Skin epidermis (tissue), 12 donors: ENCODE results near the gene CNTNAP2.

Source experiments
- H3K27ac ChIP-seq, 21 experiments: fragments of 200-600 bp; sonication (generic) in 11 of 21; one replicate each; pipeline ENCODE4 v1.5.0; 2020; ENCODE audit warnings: mild to moderate bottlenecking in 3 of 21, inconsistent platforms in 2 of 21, moderate library complexity in 2 of 21
- H3K4me3 ChIP-seq, 7 experiments: fragments of 200-600 bp; sonication (generic) in 2 of 7; one replicate each; pipeline ENCODE4 v1.5.0; 2020; ENCODE audit warnings: inconsistent platforms in 2 of 7, mild to moderate bottlenecking in 2 of 7, moderate library complexity in 1 of 7

Gene CNTNAP2

GRCh38 chr7:147611431-147611830 is 1494.8 kb downstream of the CNTNAP2 start:
- H3K27ac ChIP-seq = no peak overlapping the region
- H3K4me3 ChIP-seq = no peak overlapping the region

GRCh38 chr7:147635288-147635687 is 1518.7 kb downstream of the CNTNAP2 start:
- H3K4me3 ChIP-seq = no peak overlapping the region
- no peak overlapping the region for H3K27ac ChIP-seq

GRCh38 chr7:147636553-147636952 is 1520.0 kb downstream of the CNTNAP2 start:
- Histone ChIP-seq H3K4me3 (no peak overlapping the region), H3K27ac (no peak overlapping the region)

- H3K4me3 ChIP-seq = no peak overlapping the region
- no peak overlapping the region for H3K27ac ChIP-seq
Measured at GRCh38 chr7:147638566-147638965, 1522.0 kb downstream of the CNTNAP2 start.

- no peak overlapping the region for H3K4me3 ChIP-seq
- H3K27ac ChIP-seq = no peak overlapping the region
Measured at GRCh38 chr7:147639037-147639436, 1522.4 kb downstream of the CNTNAP2 start.

- Histone ChIP-seq H3K27ac (no peak overlapping the region), H3K4me3 (no peak overlapping the region)
Measured at GRCh38 chr7:147639751-147640150, 1523.2 kb downstream of the CNTNAP2 start.

DNA sequence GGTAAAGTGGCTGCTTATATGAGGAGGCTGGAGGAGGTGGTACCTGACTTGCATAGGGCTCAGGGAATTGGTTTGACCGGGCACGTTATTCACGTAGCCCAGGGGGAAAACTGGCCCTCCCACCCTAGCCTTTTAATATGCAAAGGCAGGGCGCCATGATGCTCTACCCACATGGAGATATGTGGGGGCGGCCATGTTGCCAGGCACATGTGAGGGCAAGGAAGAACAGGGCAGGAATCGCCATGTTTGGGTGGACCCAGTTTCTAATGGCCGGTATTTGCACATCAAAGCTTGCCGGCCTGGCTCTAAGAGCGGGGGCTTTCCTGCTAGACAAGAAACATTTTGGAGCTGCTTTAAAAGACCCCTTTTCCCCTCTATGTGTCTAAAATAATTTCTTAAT is 1524.2 kb downstream of the CNTNAP2 start:
- H3K4me3 ChIP-seq = no peak overlapping the region
- H3K27ac ChIP-seq = no peak overlapping the region

GRCh38 chr7:147646568-147646967 is 1530.0 kb downstream of the CNTNAP2 start:
- Histone ChIP-seq H3K4me3 (no peak overlapping the region), H3K27ac (no peak overlapping the region)

DNA sequence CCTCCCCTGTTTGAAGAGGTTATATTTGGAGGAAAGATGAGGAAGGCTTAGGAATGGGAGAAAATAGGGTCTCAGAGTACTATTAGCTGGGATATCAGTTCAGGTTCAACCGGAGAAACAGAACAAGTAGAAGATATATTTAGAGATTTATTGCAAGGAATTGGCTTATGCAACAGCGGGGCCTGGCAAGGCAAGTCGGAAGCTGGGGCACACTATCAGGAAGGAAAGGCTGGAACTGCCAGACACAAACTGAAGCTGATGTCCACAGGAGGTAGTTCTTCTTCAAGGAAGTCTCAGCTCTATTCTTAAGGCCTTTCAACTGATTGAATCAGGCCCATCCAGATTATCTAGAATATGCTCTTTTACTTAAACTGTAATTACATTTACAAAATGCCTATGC is 1534.4 kb downstream of the CNTNAP2 start:
- Histone ChIP-seq H3K4me3 (no peak overlapping the region), H3K27ac (no peak overlapping the region)

GRCh38 chr7:147651601-147652000 is 1535.0 kb downstream of the CNTNAP2 start:
- H3K4me3 ChIP-seq = no peak overlapping the region
- no peak overlapping the region for H3K27ac ChIP-seq

GRCh38 chr7:147653456-147653855 is 1536.9 kb downstream of the CNTNAP2 start:
- Histone ChIP-seq H3K27ac (no peak overlapping the region), H3K4me3 (no peak overlapping the region)

DNA sequence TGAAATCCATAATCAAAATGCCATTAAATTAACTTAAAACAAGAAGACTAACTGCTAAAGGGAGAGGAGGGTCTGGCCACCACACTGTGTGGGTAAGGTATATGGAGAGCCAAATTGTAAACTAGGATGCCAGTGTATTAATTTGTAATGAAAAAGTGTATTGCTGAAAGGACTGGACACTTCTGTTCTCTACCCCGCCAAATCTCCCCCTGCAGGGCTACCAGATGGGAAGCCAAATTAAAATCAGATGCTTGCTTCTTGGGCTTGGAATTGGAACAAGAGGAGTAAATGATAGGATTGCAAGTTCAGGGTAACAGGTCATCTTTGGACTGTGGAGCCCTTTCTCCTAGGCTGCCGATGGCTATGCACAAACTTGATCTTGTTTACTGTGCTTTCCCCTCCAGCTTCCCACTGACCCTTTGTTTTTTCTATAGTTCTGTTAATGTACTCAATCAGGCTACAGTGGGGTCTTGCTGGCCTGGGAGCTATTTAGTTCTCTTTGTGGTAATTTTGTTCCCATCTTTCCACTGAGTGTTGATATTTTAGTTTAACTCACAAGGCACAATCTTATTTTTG is 1541.9 kb downstream of the CNTNAP2 start:
- H3K4me3 ChIP-seq = no peak overlapping the region

DNA sequence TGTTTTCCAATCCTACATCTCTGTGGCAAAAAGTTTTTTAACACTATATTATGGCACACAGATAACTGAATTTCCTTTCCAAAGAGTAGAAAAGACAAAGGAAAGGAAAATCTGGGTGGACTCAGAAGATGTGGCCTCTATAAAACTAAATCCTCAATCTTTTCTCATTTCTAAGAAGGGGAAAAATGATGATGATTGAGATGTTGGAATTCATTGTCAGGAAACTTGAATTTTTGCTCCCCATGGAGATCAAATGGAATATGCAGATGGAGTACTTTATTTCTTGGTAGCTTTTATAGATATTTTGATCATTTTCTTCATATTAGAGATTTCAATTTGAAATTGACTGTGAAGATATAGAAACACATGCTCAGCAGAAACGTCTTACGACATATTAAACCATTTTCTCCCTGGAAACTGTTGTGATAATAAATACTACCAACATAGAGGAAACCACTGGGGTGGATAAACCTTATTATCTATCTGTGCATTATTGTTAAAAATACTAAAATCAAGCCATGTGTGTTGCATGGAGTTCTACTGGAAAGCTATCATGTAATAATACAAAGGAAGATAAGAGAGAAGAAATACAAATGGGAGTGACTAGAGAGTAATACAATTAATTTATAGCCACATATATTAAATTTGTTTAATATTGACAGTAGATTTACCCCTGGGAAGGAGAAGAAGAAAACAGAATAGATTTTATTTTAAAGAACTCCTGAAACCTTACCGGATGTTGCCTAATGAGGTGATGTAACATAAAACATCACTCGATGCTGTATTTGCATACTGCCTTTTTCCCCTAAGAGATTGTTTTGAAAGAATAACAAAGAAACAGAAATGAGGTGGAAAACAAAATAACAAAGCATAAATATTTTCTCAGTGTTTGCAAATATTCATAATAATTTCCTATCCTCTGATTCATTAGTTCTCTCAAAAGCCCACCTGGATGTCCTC is 1542.7 kb downstream of the CNTNAP2 start:
- Histone ChIP-seq H3K27ac (no peak overlapping the region), H3K4me3 (no peak overlapping the region)

More for the DNA sequence above, 1541.9 kb downstream of the CNTNAP2 start:
- no peak overlapping the region for H3K27ac ChIP-seq

- Histone ChIP-seq H3K27ac (no peak overlapping the region), H3K4me3 (no peak overlapping the region)
Measured at GRCh38 chr7:147664541-147664940, 1547.9 kb downstream of the CNTNAP2 start.

DNA sequence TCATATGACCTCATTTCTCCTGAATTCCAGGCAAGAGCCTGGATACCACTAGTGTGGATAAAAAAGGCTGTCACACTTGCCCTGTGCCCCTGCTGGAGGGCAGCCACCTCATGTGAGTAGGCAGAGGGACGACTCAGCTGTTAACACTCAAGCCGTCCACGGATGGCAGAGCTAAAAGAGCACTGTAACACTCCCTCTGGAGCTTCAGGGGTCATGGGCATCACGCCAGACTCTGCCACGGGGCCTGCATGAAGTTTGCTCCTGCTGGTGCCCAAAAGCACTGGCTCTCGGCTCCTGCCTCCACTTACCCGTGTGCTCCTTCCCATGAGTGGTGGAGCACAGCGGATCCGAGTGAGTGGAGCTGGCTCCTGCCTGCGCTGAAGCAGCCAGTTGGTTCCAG is 1554.2 kb downstream of the CNTNAP2 start:
- Histone ChIP-seq H3K27ac (no peak overlapping the region), H3K4me3 (no peak overlapping the region)

DNA sequence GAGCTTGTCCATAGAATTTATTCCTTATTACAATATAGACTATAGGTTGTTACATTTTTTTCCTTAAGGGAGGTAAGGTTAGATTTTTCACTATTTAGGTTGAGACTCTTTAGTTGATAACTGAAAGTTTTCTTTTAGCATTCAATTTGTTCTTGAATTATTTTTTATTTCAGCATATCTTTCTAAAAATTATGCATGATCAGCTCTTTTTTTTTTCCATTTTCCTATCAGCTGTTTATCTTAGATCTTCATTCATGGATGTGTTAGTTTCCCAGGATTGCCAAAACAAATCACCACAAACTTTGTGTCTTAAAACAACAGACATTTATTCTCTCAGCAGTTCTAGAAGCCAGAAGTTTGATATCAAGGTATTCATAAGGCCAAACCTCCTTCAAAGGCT is 1558.1 kb downstream of the CNTNAP2 start:
- no peak overlapping the region for H3K27ac ChIP-seq
- no peak overlapping the region for H3K4me3 ChIP-seq

DNA sequence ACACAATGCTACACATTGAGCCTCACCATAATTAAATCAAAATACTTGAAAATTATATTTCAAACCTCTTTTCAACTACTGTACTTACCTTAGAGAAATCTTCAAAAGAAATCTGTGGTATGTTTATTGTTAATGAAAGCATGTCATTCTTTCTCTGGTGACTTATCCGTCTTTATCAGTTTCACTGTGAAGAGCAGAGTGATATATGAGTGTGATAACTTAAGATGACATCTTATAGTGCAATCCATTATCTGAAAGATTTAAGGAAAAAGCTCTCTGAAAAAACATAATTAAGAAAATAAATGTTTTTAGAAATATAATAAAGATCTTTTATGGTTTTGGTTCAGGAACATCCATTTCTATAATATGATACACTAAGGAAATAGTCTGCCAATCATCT is 1562.3 kb downstream of the CNTNAP2 start:
- no peak overlapping the region for H3K27ac ChIP-seq

DNA sequence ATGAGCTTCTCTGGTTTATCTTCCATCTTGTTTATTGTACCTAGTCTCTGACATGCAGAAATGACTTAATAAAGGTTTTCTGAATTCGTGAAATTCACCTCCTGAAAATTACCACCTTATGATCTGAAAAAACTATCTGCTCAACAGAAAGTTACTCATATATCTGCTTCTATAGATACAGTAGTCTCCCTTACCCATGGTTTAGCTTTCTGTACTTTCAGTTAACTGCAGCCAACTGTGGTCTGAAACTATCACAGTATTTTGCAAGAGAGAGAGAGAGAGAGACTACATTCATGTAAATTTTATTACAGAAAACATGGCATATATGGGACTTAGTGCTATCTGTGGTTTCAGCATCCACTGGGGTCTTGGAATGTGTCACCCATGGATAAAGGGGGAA is 1564.9 kb downstream of the CNTNAP2 start:
- Histone ChIP-seq H3K4me3 (no peak overlapping the region), H3K27ac (no peak overlapping the region)

More for the DNA sequence above, 1562.3 kb downstream of the CNTNAP2 start:
- no peak overlapping the region for H3K4me3 ChIP-seq

GRCh38 chr7:147700702-147701101 is 1584.1 kb downstream of the CNTNAP2 start:
- H3K27ac ChIP-seq = no peak overlapping the region

DNA sequence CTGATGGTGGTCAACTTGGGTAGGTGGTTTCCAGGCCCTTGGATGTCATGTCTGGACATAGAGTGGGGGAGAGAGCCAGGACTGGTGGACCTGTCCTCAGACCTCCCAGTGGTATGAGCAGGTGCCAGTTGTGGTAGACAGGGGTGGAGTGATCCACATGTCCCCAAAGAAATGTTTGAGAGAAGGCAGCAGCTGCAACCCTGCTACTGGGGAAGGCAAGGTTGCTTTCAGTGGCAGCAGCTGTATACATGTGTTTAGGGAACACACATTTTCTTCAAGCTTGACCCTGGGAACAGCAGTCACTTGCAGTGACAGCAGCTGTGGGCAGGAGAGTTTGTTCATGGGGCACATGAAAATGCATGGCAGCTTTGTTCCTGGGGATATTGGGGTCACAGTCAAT is 1591.3 kb downstream of the CNTNAP2 start:
- Histone ChIP-seq H3K27ac (no peak overlapping the region), H3K4me3 (no peak overlapping the region)

More at GRCh38 chr7:147700702-147701101, 1584.1 kb downstream of the CNTNAP2 start:
- H3K4me3 ChIP-seq = no peak overlapping the region

GRCh38 chr7:147708871-147709270 is 1592.3 kb downstream of the CNTNAP2 start:
- no peak overlapping the region for H3K4me3 ChIP-seq
- H3K27ac ChIP-seq = no peak overlapping the region
